Mesenchymal stem cell (in vitro differentiated cells and primary cell): ENCODE data around the gene EMID1.

Experiments
- DNase-seq: peaks from one replicate; pipeline ENCODE4 v3.0.0-alpha.2; 2013
- H2AFZ ChIP-seq: one replicate; pipeline ENCODE4 v1.6.1; 2013; ENCODE audit warnings: low read depth, mild to moderate bottlenecking, control low read depth, inconsistent platforms, low read length, moderate library complexity
- H2AK5ac ChIP-seq: 2 replicates; pipeline ENCODE4 v1.6.1; 2013; ENCODE audit warnings: low read length, moderate library complexity, mild to moderate bottlenecking, inconsistent platforms; ENCODE audit not compliant: severe bottlenecking
- H2BK120ac ChIP-seq: one replicate; pipeline ENCODE4 v1.6.1; 2013; ENCODE audit warnings: low read depth, mild to moderate bottlenecking, inconsistent platforms, low read length, moderate library complexity
- H2BK12ac ChIP-seq, 2 experiments: one replicate each; pipeline ENCODE4 v1.6.1; 2013; ENCODE audit warnings: inconsistent platforms in 2 of 2, low read length in 2 of 2, mild to moderate bottlenecking in 2 of 2, moderate library complexity in 2 of 2, control low read depth in 1 of 2
- H2BK15ac ChIP-seq: one replicate; pipeline ENCODE4 v1.6.1; 2013; ENCODE audit warnings: mild to moderate bottlenecking, low read depth, inconsistent platforms; ENCODE audit not compliant: poor library complexity, severe bottlenecking
- H2BK5ac ChIP-seq: 2 replicates; pipeline ENCODE4 v1.6.1; 2013; ENCODE audit warnings: low read depth, mild to moderate bottlenecking, low read length, control low read depth, inconsistent platforms; ENCODE audit not compliant: poor library complexity, severe bottlenecking
- H3K14ac ChIP-seq, 2 experiments: one replicate each; pipeline ENCODE4 v1.6.1; 2013; ENCODE audit warnings: inconsistent platforms in 2 of 2, low read length in 2 of 2, control low read depth in 1 of 2, mild to moderate bottlenecking in 1 of 2, moderate library complexity in 1 of 2
- H3K18ac ChIP-seq, 2 experiments: one replicate each; pipeline ENCODE4 v1.6.1; 2013; ENCODE audit warnings: inconsistent platforms in 2 of 2, low read length in 2 of 2, control low read depth in 1 of 2, low read depth in 1 of 2, mild to moderate bottlenecking in 1 of 2
- H3K23ac ChIP-seq, 2 experiments: one replicate each; pipeline ENCODE4 v1.6.1; 2013; ENCODE audit warnings: inconsistent platforms in 2 of 2, low read length in 2 of 2, mild to moderate bottlenecking in 2 of 2, moderate library complexity in 2 of 2, control low read depth in 1 of 2
- H3K27ac ChIP-seq: 2 replicates; pipeline ENCODE4 v1.5.1; 2013; ENCODE audit warnings: mild to moderate bottlenecking, moderate library complexity, low read length, control low read depth, inconsistent platforms; ENCODE audit not compliant: poor library complexity, severe bottlenecking
- H3K27me3 ChIP-seq, 2 experiments: 2 replicates each; pipeline versions ENCODE4 v1.6.1 to v1.7.0; 2013; ENCODE audit warnings: low read length in 2 of 2, mild to moderate bottlenecking in 2 of 2, moderate library complexity in 2 of 2, control low read depth in 1 of 2, inconsistent platforms in 1 of 2; ENCODE audit not compliant: control insufficient read depth in 1 of 2, insufficient read depth in 1 of 2
- H3K36me3 ChIP-seq, 2 experiments: 2 replicates each; pipeline versions ENCODE4 v1.6.1 to v1.7.0; 2013; ENCODE audit warnings: low read length in 2 of 2, control low read depth in 1 of 2, inconsistent platforms in 1 of 2, low read depth in 1 of 2, mild to moderate bottlenecking in 1 of 2; ENCODE audit not compliant: insufficient read depth in 2 of 2, control insufficient read depth in 1 of 2
- H3K4ac ChIP-seq, 2 experiments: one replicate each; pipeline ENCODE4 v1.6.1; 2013; ENCODE audit warnings: inconsistent platforms in 2 of 2, low read length in 2 of 2, mild to moderate bottlenecking in 2 of 2, moderate library complexity in 2 of 2, control low read depth in 1 of 2, low read depth in 1 of 2
- H3K4me1 ChIP-seq: 2 replicates; pipeline ENCODE4 v1.6.1; 2013; ENCODE audit warnings: low read depth, low read length, control low read depth; ENCODE audit not compliant: control insufficient read depth, insufficient read depth
- H3K4me2 ChIP-seq: 2 replicates; pipeline ENCODE4 v1.6.1; 2013; ENCODE audit warnings: low read length, mild to moderate bottlenecking, inconsistent platforms; ENCODE audit not compliant: poor library complexity, severe bottlenecking
- H3K4me3 ChIP-seq, 2 experiments: 2 replicates each; pipeline versions ENCODE4 v1.5.1 to v1.7.0; 2013; ENCODE audit warnings: low read length in 2 of 2, mild to moderate bottlenecking in 2 of 2, control low read depth in 1 of 2, low read depth in 1 of 2; ENCODE audit not compliant: insufficient read depth in 1 of 2
- H3K79me1 ChIP-seq: replicated peaks from 2 replicates; pipeline ENCODE4 v1.6.1; 2013; ENCODE audit warnings: mild to moderate bottlenecking, control low read depth, low read length, inconsistent platforms; ENCODE audit not compliant: poor library complexity, severe bottlenecking
- H3K9ac ChIP-seq: 2 replicates; pipeline ENCODE4 v1.7.0; 2013; ENCODE audit warnings: mild to moderate bottlenecking, low read length, moderate library complexity
- H3K9me3 ChIP-seq: 2 replicates; pipeline ENCODE4 v1.7.0; 2013; ENCODE audit warnings: mild to moderate bottlenecking, low read length; ENCODE audit not compliant: control insufficient read depth
- H4K8ac ChIP-seq: one replicate; pipeline ENCODE4 v1.6.1; 2013; ENCODE audit warnings: inconsistent platforms, mild to moderate bottlenecking, low read length, moderate library complexity
- H4K91ac ChIP-seq: one replicate; pipeline ENCODE4 v1.6.1; 2013; ENCODE audit warnings: mild to moderate bottlenecking, low read length, inconsistent platforms
- WGBS: methylation state at CpG from one replicate; pipeline ENCODE4 v1.1.7; 2013; ENCODE audit warnings: mixed read lengths; 5-methylcytosine and 5-hydroxymethylcytosine counted together

EMID1 gene

GRCh38 chr22:29208879-29209623 is 3.4 kb downstream of the EMID1 start:
- peak overlapping the region; percentile 50 for H2BK15ac ChIP-seq
- H4K8ac ChIP-seq, result no peak overlapping the region
- no peak overlapping the region for H3K18ac ChIP-seq
- no peak overlapping the region for H3K4me2 ChIP-seq
- no peak overlapping the region for H3K27ac ChIP-seq
- H3K4ac ChIP-seq, result no peak overlapping the region
- peaks cover 51 to 60% of the 10 kb centered on the region in 2 experiments for H3K27me3 ChIP-seq
- H2AK5ac ChIP-seq, result no peak overlapping the region
- no peak overlapping the region for H2BK120ac ChIP-seq
- peaks cover 7% of the 10 kb centered on the region for H3K4me1 ChIP-seq
- H3K14ac ChIP-seq, result no peak overlapping the region
- no peak overlapping the region for H2AFZ ChIP-seq
- H3K9ac ChIP-seq, result no peak overlapping the region
- H3K36me3 ChIP-seq, result no peaks in the 10 kb centered on the region
- DNase-seq, result no peak
- H2BK5ac ChIP-seq, result no peak overlapping the region
- no peak overlapping the region for H4K91ac ChIP-seq
- no peak overlapping the region for H3K4me3 ChIP-seq
- 94% methylated on average over 13 of the region's 17 CpGs for WGBS
- H3K23ac ChIP-seq, result no peak overlapping the region
- no peaks in the 10 kb centered on the region for H3K79me1 ChIP-seq
- H2BK12ac ChIP-seq, result no peak overlapping the region
- no peaks in the 10 kb centered on the region for H3K9me3 ChIP-seq

GRCh38 chr22:29209624-29209929 is 3.9 kb downstream of the EMID1 start:
- H2BK5ac ChIP-seq, result no peak overlapping the region
- no peak overlapping the region for H3K14ac ChIP-seq
- peaks cover 7% of the 10 kb centered on the region for H3K4me1 ChIP-seq
- H3K79me1 ChIP-seq, result no peaks in the 10 kb centered on the region
- H3K27me3 ChIP-seq, result peaks cover 56 to 61% of the 10 kb centered on the region in 2 experiments
- DNase-seq, result no peak
- H2AFZ ChIP-seq, result no peak overlapping the region
- H3K4ac ChIP-seq, result no peak overlapping the region
- no peak overlapping the region for H3K27ac ChIP-seq
- no peak overlapping the region for H2BK120ac ChIP-seq
- no peaks in the 10 kb centered on the region for H3K36me3 ChIP-seq
- no peak overlapping the region for H2BK15ac ChIP-seq
- H2AK5ac ChIP-seq, result no peak overlapping the region
- no peak overlapping the region for H3K18ac ChIP-seq
- H3K4me3 ChIP-seq, result no peak overlapping the region
- no peak overlapping the region for H4K91ac ChIP-seq
- no peak overlapping the region for H4K8ac ChIP-seq
- no peak overlapping the region for H3K9ac ChIP-seq
- H2BK12ac ChIP-seq, result no peak overlapping the region
- WGBS, result 98% methylated on average over 3 of the region's 3 CpGs
- no peak overlapping the region for H3K4me2 ChIP-seq
- no peak overlapping the region for H3K23ac ChIP-seq
- H3K9me3 ChIP-seq, result no peaks in the 10 kb centered on the region

- H4K91ac ChIP-seq, result peak overlapping the region; percentile 18
- H2BK5ac ChIP-seq, result no peak overlapping the region
- H3K23ac ChIP-seq, result no peak overlapping the region
- no peak overlapping the region for H2AK5ac ChIP-seq
- H3K4me3 ChIP-seq, result no peak overlapping the region
- no peaks in the 10 kb centered on the region for H3K9me3 ChIP-seq
- peaks cover 60 to 61% of the 10 kb centered on the region in 2 experiments for H3K27me3 ChIP-seq
- no peak overlapping the region for H3K4ac ChIP-seq
- H3K14ac ChIP-seq, result no peak overlapping the region
- H2BK120ac ChIP-seq, result no peak overlapping the region
- no peak overlapping the region for H3K4me2 ChIP-seq
- H3K18ac ChIP-seq, result no peak overlapping the region
- H4K8ac ChIP-seq, result no peak overlapping the region
- H3K9ac ChIP-seq, result no peak overlapping the region
- no peak overlapping the region for H2AFZ ChIP-seq
- no peak for DNase-seq
- 86% methylated on average over 11 of the region's 11 CpGs for WGBS
- no peaks in the 10 kb centered on the region for H3K36me3 ChIP-seq
- H3K27ac ChIP-seq, result no peak overlapping the region
- no peak overlapping the region for H2BK12ac ChIP-seq
- H3K4me1 ChIP-seq, result peaks cover 3% of the 10 kb centered on the region
- H2BK15ac ChIP-seq, result no peak overlapping the region
- H3K79me1 ChIP-seq, result no peaks in the 10 kb centered on the region
Observed at GRCh38 chr22:29211066-29211465, 5.4 kb downstream of the EMID1 start.

GRCh38 chr22:29211466-29211865 is 5.8 kb downstream of the EMID1 start:
- no peak overlapping the region for H3K9ac ChIP-seq
- H3K18ac ChIP-seq, result no peak overlapping the region
- H3K4ac ChIP-seq, result no peak overlapping the region
- no peaks in the 10 kb centered on the region for H3K9me3 ChIP-seq
- H3K27me3 ChIP-seq, result peaks cover 56 to 58% of the 10 kb centered on the region in 2 experiments
- no peak overlapping the region for H2BK120ac ChIP-seq
- H3K4me1 ChIP-seq, result peaks cover 1% of the 10 kb centered on the region
- WGBS, result 82% methylated on average over 9 of the region's 9 CpGs
- no peak overlapping the region for H2AFZ ChIP-seq
- peak overlapping the region; percentile 18 for H4K91ac ChIP-seq
- H3K79me1 ChIP-seq, result no peaks in the 10 kb centered on the region
- no peak for DNase-seq
- no peak overlapping the region for H3K23ac ChIP-seq
- no peak overlapping the region for H2BK12ac ChIP-seq
- H3K14ac ChIP-seq, result peak overlapping the region in 1 of 2 experiments; percentile 23
- no peak overlapping the region for H3K27ac ChIP-seq
- H4K8ac ChIP-seq, result no peak overlapping the region
- no peak overlapping the region for H2BK5ac ChIP-seq
- H3K4me3 ChIP-seq, result no peak overlapping the region
- H3K4me2 ChIP-seq, result no peak overlapping the region
- H3K36me3 ChIP-seq, result no peaks in the 10 kb centered on the region
- no peak overlapping the region for H2AK5ac ChIP-seq
- H2BK15ac ChIP-seq, result no peak overlapping the region
